Progenitor cell of endocrine pancreas (in vitro differentiated cells): ENCODE data around the gene LPCAT3. TPM values are rescaled to one million over a fixed set of nuclear protein-coding genes. Genes with fewer than 3 reads are reported as not detected.
A peak's percentile ranks its signal among the peaks of the same experiment; 100 is the strongest.

Experiments used
- DNase-seq: peaks from one replicate; pipeline ENCODE4 v3.0.0; 2021; ENCODE audit warnings: low spot score; ENCODE audit not compliant: unreplicated experiment
- H3K27ac Mint-ChIP-seq: 2 replicates; pipeline ENCODE4 v1.8.0; 2021; ENCODE audit warnings: mild to moderate bottlenecking, moderate library complexity, mixed read lengths
- H3K27me3 Mint-ChIP-seq: 2 replicates; pipeline ENCODE4 v1.8.0; 2021; ENCODE audit warnings: mixed read lengths
- H3K36me3 Mint-ChIP-seq: 2 replicates; pipeline ENCODE4 v1.8.0; 2022; ENCODE audit warnings: mixed read lengths; ENCODE audit not compliant: insufficient read depth
- H3K4me1 Mint-ChIP-seq: 2 replicates; pipeline ENCODE4 v1.8.0; 2021; ENCODE audit warnings: low read depth, mixed read lengths
- H3K4me3 Mint-ChIP-seq: 2 replicates; pipeline ENCODE4 v1.8.0; 2021; ENCODE audit warnings: low read depth, mild to moderate bottlenecking, moderate library complexity, mixed read lengths
- H3K9me3 Mint-ChIP-seq: 2 replicates; pipeline ENCODE4 v1.8.0; 2021; ENCODE audit warnings: low read depth, mixed read lengths
- total RNA-seq: library from RNA; stranded (reverse); gene quantifications from 2 replicates; pipeline ENCODE4 v1.2.1, GENCODE V29; 2021
- TF ChIP-seq, protein P1 (sequence below): fragments of 200-600 bp; sonication (generic); IDR thresholded peaks from one replicate; pipeline ENCODE4 v1.5.0; 2021; ENCODE audit warnings: antibody characterized with exemption, mild to moderate bottlenecking; ENCODE audit not compliant: unreplicated experiment

The LPCAT3 gene
- total RNA-seq, 1 donor from 2014 or later = 81.8 TPM

DNA sequence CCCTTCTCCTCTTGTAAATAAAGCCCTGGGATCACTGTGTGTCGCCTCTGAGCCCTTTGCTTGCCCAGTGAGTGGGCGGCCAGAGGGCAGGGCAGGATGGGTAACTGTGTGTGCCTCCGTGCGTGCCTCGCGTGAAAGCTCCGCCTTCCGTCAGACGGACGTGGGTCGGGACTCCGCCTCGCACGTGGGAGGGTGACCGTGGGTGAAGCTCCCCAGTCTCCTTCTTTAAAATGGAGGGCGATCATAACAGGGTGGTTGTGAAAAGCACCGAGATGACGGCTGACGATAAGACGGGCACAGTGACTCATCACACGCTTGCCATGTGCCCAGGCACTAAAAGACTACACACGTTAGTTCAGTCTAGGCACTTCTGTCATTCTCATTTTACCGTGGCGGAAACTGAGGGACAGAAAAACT lies 57.0 kb downstream of the LPCAT3 start:
- Mint-ChIP-seq H3K27ac (peak overlapping the region; percentile 99), H3K4me3 (peak overlapping the region; percentile 97), H3K9me3 (no peaks in the 10 kb centered on the region), H3K4me1 (peaks cover 38% of the 10 kb centered on the region), H3K36me3 (peaks cover 21% of the 10 kb centered on the region), H3K27me3 (no peaks in the 10 kb centered on the region)
- TF ChIP-seq, protein P1, sequence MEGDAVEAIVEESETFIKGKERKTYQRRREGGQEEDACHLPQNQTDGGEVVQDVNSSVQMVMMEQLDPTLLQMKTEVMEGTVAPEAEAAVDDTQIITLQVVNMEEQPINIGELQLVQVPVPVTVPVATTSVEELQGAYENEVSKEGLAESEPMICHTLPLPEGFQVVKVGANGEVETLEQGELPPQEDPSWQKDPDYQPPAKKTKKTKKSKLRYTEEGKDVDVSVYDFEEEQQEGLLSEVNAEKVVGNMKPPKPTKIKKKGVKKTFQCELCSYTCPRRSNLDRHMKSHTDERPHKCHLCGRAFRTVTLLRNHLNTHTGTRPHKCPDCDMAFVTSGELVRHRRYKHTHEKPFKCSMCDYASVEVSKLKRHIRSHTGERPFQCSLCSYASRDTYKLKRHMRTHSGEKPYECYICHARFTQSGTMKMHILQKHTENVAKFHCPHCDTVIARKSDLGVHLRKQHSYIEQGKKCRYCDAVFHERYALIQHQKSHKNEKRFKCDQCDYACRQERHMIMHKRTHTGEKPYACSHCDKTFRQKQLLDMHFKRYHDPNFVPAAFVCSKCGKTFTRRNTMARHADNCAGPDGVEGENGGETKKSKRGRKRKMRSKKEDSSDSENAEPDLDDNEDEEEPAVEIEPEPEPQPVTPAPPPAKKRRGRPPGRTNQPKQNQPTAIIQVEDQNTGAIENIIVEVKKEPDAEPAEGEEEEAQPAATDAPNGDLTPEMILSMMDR = no peak
- no peak for DNase-seq

DNA sequence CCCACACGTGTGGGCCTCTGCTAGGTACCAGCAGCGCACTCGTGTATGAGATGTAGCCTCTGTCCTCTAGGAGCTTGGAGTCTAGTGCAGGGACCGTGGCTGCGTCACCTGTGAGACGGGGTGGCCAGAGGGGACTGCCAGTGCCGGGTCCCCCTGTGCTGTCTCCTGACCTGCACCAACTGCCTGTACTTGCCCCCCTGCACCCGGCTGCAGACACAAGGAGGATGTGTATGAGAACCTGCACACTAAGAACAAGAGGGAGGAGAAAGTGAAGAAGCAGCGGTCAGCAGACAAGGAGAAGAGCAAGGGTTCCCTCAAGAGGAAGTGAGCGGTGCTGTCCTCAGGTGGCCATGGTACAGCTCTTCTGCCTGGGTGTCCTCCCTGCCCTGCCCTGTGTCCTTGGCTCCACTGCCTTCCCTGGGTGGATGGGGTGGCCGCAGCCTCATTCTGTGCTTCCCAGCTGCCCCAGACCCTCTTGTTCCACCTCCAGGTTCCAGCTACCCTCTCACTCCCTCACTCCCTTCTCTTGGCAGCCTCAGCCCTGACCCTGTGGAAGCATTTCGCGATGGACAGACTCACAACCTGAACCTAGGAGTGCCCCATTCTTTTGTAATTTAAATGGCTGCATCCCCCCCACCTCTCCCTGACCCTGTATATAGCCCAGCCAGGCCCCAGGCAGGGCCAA lies 57.5 kb downstream of the LPCAT3 start:
- Mint-ChIP-seq H3K9me3 (no peaks in the 10 kb centered on the region), H3K27me3 (no peaks in the 10 kb centered on the region), H3K27ac (peak overlapping the region; percentile 99), H3K4me1 (peaks cover 35% of the 10 kb centered on the region), H3K36me3 (peaks cover 19% of the 10 kb centered on the region), H3K4me3 (peak overlapping the region; percentile 37)
- no peak for DNase-seq
- TF ChIP-seq, protein P1 = no peak

DNA sequence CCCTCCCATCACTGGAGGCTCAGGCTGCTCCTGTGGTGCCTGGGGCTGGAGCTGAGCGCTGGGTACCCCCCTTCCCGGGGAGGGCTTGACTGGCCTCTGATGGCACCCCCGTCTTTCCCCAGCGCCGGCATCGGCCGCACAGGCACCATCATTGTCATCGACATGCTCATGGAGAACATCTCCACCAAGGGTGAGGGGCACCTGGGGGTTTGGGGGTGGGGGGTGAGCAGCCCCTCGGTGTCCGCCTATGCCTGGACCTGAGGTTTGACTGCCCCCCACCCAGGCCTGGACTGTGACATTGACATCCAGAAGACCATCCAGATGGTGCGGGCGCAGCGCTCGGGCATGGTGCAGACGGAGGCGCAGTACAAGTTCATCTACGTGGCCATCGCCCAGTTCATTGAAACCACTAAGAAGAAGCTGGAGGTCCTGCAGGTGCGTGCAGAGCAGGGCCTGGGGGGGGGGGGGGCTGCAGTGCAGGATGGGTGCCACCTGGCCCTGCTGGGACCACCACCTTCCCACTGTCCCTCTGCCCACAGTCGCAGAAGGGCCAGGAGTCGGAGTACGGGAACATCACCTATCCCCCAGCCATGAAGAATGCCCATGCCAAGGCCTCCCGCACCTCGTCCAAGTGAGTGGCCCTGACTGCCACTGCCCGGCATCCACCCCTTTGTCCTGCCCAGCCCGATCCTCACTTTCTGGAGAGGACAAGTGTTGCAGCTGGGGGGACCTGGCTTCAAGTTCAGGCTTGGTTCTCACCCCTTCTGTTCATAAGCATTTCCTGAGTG lies 58.3 kb downstream of the LPCAT3 start:
- Mint-ChIP-seq H3K4me1 (peaks cover 28% of the 10 kb centered on the region), H3K27me3 (no peaks in the 10 kb centered on the region), H3K9me3 (no peaks in the 10 kb centered on the region), H3K27ac (no peak overlapping the region), H3K36me3 (peaks cover 13% of the 10 kb centered on the region), H3K4me3 (no peak overlapping the region)
- DNase-seq = no peak
- TF ChIP-seq, protein P1 = no peak

DNA sequence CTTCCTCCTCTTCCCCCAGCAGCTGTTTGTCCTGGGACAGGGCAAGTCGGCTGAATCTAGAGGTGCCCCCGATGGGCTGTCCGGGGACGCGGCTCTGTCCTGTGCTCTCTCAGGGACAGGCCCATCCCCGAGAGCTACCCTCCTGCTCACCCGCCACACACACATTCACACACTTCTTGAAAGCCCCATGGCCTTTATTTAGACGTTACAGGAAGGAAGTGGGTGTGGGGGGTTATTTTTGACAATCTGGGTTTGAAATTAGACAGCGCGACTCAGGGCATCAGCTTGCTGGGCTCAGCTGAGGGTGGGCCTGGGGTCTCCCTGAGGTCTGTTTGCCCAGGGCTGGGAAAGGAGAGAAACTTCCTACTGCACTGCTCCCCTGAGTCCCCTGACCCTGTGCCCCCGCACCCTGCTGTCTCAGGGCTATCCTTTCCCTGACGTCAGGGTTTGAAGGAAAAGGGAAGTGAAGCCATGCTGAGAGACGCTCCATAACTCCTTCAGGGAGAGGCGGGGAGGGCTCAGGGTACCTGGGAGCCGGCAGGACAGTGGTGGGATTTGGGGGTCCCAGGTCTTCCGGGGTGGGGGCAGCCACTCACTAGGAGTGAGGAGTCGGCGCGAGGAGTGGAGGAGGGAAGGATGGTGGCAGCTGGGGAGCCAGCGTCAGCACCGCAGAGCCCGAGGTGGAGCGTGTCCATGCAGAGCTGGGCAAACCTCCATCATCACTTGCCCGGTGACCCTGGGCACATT lies 59.0 kb downstream of the LPCAT3 start:
- peaks cover 10% of the 10 kb centered on the region for H3K36me3 Mint-ChIP-seq
- H3K9me3 Mint-ChIP-seq = no peaks in the 10 kb centered on the region
- H3K4me1 Mint-ChIP-seq = peaks cover 20% of the 10 kb centered on the region
- TF ChIP-seq, protein P1 = no peak
- H3K27me3 Mint-ChIP-seq = no peaks in the 10 kb centered on the region
- H3K27ac Mint-ChIP-seq = no peak overlapping the region
- no peak overlapping the region for H3K4me3 Mint-ChIP-seq
- DNase-seq = no peak

DNA sequence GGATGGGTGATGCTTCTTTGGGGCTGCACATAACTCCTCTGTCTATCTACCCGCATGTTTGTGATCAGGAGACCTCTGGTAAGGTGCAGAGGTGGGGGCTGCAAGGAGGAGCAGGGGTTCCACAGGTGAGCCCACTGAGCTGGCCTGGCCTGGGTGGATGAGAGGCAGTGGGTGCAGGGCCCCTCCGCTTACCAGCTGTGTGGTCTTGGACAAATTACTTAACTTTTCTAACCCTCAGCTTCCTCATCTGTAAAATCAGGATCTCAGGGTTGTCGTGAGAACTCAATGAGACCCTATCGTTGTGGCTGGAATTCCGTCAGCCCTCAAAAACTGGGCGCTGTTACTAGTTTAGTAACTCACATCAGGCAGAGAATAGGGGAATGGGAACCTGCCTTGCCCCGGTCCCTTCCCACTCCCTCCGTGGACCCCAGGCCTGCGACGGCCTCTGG lies 59.6 kb downstream of the LPCAT3 start:
- H3K4me3 Mint-ChIP-seq = no peak overlapping the region
- peaks cover 17% of the 10 kb centered on the region for H3K4me1 Mint-ChIP-seq
- H3K27me3 Mint-ChIP-seq = no peaks in the 10 kb centered on the region
- TF ChIP-seq, protein P1 = no peak
- H3K36me3 Mint-ChIP-seq = peaks cover 9% of the 10 kb centered on the region
- DNase-seq = no peak
- H3K27ac Mint-ChIP-seq = no peak overlapping the region
- no peaks in the 10 kb centered on the region for H3K9me3 Mint-ChIP-seq
